HG02763 (cell line): ENCODE data around the gene XRCC3.

Experiments
- ATAC-seq: cut with Tn5 transposase; IDR thresholded peaks from one replicate; pipeline ENCODE4 v1.9.1; 2021; ENCODE audit warnings: mild to moderate bottlenecking, moderate library complexity; ENCODE audit not compliant: unreplicated experiment

The XRCC3 gene

DNA sequence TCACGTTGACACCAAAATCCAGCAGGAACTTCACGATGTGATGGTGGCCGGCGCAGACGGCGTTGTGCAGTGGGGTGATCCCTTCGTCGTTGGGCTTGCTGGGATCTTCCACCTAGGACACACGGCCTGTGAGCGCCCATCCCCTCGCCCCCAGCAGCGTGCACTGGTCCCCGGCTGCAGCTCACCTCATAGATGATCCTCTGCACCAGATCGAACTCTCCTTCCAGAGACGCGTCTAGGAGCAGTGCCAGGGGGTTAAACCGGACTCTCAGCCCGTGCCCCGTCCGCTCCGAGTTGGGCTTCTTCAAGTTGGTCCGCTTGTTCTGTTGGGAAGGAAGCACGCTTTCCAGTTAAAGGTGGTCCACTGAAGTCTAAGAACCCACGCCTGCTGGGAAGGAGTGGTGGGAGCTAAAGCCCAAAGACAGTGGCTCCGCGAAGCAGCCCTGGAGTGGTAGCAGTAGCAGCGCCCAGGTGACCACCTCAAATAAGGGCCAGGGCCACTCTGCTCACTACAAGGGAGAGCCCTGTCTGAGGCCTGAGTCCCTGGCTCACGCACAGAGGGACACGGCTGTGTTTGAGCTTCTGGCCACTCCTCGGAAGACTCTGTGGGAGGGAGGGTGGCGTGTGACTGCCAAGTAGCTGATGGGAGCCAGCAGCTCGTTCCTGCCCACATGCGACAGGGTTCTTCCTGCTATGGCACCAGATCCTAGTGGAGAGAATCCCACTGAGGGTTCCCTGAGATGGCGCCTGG is 23.6 kb upstream of the XRCC3 start:
- no peak for ATAC-seq

DNA sequence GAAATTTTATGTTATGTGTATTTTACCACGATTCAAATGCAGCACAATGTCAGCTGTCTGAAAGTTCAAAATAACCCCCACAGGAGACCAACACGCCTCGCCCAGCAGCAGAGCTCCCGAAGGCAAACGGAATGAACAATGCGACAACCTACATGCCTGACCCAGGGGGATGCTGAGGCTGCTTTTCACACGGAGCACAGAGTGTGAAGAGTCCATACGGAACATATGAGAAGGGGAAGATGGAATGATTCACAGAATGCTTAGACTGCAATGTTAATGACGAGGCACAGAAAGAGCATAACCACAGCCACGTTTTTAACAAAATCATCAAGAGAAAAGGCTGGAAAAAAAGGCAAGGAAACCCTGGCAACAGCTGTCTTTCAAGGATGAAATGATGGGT is 22.9 kb upstream of the XRCC3 start:
- ATAC-seq: no peak

DNA sequence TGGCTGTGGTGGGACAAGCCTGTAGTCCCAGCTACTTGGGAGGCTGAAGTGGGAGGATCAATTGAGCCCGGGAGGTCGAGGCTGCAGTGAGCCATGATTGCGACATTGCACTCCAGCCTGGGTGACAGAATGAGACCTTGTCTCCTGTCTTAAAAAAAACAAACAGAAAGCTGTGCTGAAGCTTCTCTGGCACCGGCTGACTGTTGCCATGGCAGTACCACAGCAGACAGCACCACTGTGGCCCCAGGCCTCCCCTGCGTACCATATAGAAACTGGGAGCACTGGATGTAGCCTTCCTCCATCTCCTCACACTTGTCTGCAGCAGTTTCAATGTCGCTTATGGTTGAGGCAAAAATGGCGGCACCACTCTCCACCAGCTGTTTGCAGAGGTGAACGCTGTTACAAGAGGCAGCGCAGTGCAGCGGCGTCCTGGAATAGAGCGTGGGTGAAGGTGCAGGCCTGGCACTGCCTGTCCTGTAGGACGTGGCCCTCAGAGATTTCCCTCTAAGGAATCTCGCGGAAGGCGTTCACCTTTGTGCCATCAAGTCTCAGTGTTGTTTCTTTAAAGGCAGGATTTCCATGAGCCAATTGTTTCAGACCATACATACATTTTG is 22.3 kb upstream of the XRCC3 start:
- ATAC-seq: no peak

DNA sequence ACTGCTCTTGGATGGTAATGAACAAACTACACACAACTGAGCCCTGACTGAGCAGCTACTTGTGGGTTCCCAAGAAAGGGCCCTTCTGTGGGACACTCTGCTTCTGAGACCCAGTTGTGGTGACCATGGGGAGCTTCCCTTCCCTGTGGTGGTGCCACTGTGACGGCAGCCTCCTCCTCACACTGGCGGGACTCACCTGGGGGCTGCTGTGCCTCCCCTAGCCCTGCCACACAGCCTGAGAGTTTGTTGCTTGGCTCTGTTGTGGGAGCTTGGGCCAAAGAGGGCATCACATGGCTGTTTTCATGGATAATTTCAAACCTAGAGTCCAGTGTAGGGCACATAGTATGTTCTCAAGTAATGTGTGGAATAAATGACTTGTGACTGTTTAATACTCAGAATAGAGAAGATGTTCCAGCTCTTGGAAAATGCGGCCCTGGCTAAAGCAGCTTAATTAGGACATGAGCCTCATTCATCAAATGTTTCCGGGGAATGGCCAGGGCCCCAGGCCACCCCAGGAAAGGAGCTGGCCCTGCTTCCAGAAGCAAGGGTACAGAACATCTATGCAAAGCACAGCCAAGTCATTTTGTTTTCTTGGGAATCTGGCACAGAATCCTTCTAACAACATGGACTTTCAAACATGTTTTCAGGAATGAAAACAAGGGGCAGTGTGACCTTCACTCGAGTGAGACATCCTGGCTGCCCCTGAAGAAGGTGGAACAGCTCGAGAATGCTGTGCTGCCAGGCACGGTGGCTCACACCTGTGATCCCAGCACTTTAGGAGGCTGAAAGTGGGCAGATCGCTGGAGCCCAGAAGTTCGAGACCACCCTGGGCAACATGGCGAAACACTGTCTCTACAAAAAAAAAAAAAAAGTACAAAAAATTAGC is 21.5 kb upstream of the XRCC3 start:
- ATAC-seq: no peak

DNA sequence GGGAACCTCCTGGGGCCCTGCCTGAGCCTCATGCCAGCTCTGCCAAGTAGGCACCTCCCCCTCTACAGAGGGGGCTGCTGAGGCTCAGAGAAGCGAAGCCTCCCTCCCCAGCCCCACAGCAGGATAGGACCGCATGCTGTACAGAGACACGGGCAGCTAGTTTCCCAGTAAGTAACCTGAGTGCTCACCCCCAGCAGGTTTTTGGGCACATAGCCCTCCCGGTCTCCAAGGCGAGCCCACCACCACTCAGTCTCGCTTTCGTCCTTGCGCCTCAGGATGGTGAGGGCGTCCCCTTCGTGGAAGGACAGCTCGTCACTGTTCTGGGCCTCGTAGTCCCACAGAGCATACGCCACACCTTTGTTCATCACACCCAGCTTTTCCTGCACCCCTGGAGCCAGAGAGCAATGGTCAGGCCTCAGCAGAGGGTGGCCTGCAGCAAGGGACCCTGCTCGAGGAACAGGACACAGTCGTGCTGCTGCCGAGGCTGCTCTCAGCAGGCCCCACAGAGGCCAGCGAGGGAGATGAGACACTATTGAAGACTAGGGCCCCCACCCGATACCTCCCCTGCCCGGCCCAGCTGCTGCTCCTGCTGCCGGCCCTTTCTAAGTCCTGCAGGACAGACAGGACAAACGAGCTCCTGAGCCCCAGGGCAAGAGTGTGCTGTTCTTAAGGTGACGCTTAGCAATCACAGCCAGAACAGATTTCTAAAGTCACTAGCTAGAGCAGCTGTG is 20.7 kb upstream of the XRCC3 start:
- no peak for ATAC-seq

DNA sequence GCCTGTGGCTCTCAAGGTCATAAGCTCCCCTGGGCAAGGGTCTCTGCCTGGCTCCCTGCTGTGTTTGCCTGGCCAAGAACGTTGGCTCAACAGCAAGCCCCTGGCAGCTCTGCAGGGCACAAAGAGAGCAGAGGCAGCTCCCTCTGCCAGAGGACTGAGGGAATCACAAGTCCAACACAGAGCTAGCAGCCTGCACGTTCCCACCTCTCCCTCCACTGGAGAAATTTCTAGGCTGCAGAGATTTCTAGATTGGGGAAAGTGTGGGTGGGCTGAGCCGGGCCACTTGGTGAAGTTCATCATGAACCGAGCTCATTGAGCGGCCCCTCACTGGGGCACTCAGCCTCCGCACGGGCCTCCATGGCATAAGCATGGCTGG is 20.2 kb upstream of the XRCC3 start:
- ATAC-seq: no peak

- no peak for ATAC-seq
Measured at GRCh38 chr14:103735022-103735421, 19.8 kb upstream of the XRCC3 start.

DNA sequence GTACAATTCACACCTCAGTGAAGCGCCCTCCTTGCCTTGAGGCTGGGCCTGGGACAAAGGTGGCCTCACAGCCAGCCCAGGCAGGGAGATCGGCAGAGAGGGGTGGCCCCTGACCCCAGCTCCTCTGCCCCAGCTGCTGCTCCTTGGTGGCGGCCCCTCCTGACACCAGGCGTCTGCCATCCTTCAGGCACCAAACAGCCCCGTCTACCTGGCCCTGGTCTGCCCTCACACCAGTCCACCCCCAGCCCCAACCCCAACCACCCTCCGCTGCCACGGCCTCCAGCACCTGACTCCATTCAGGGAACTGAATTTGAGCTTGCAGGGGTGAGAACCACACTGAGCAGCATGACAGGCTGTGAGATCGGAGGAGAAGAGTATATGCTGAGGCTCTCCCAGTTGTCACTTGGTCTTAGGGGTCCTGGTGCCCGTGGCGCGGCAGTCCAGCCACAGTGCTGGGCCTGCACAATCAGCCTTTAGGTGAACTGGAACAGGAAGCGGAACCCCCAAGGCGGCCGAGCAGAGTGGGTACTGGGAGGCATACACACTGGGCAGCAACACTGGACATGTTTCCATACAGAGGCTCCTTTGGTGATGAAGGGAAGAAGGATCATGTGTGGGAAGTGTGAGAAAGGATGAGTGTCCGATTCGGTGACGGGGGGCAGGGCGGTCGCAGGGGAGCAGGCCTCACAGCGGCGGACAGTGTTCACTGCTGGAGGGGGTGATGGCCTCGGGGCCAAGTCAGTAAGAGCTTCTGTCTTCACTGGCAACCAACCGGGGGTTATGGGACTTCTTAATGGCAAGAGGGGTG is 19.0 kb upstream of the XRCC3 start:
- no peak for ATAC-seq

DNA sequence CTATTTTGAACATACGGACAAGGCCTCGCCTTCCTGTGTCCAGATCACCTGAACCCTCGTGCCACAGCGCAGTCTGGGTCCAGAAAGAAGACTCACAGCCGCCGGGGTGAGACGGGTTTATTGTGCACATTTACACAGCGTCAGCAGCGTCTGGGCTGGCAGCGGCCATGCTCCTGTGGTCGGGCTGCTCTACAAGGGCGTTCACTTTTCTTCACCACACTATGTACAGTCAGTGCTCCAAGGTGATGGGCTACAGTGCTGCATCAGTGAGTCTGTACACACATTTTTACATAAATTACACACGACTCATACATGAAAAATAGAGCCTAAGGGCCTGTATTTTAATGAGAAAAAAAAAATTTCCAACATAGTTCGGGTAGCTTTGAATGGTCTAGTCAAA is 18.4 kb upstream of the XRCC3 start:
- ATAC-seq: no peak

DNA sequence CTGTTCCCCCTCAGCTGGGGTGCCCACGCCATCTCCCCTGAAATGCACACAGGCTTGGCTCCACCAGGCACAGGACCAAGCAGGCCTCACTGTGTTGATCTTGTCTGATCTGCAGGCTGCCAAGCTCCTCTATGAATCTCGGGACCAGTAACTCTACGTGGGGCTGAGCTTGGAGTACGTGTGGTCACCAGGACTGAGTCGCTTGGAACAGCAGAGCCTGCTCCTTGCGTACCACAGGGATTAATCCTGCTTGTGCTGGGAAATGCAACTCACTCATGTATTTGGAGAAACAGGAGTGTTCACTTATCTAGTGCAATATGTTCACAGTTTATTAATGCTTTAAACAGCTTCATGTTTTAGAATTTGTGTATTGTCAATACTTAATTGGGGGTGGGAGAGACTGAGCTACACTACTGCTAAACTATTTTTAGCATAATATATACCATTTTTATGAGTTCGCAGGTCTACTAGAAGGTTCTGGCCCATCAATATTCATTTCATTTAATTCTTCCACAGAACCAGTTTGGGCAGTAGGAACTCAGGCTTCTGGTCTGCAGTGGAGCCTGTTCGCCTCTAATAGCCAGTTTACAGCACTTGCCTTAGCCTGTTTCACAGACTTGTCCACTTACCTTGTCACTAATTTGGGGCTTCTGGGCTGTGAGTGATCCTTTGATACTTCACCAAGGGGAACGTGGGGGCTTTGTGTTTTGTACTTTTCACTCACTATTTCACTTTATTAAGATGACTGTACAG is 17.8 kb upstream of the XRCC3 start:
- no peak for ATAC-seq

DNA sequence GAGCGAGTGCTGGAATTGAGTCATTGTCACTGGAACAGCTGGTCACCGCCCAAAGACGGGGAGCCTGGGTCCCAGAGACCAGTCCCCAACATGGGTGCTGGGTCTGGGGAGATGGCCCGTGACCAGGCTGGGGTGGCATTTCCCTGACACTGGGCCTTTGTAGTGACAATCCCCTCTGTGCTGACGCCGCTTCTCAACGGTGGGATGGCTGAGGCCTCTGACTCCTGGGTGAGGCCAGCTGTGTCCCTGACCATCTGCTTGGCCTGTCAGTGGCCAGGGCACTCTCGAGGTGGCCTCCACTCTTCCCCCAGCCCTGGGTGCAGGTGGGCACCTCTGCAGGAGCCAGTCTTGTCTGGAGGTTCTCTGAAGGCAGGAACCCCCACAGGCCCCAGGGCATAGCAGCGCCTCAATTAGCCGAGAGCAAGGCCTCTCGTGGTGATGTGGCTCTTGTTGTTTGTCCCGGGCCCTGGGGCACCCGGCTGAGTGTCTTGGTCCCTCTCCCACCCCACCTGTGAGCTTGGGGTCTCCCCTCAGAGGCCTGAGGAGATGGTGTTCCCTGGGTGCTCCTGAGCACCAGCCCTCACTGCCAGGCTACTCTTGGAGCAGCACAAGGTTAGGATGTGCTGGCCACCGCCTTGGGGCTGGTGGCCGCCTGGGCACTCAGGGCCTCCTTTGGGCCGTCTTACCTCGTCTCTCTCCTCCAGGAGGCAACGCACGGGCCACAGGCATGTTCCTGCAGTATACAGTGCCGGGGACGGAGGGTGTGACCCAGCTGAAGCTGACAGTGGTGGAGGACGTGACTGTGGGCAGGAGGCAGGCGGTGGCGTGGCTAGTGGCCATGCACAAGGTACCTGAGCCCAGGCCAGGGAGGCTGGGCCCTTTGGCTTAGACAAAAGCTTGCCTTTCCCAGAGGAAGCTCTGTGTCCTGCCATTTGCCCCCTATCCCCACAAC is 16.9 kb upstream of the XRCC3 start:
- ATAC-seq: no peak

DNA sequence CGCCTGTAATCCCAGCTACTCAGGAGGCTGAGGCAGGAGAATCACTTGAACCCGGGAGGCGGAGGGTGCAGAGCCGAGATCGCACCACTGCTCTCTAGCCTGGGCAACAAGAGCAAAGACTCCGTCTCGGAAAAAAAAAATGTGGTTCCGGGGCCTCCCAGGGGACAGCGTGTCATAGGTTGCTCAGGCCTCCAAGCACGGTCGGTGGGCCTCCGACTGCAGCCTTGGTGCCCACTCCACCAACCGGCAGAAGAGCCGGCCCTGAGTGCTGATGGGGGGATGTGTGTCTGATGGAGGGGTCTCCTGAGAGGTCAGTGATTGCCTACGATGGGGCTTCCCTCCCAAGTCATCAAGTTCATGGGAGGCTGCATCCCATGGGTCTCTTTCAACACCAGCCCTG is 16.2 kb upstream of the XRCC3 start:
- ATAC-seq: no peak

GRCh38 chr14:103730490-103731035 is 15.3 kb upstream of the XRCC3 start:
- no peak for ATAC-seq

GRCh38 chr14:103729496-103730448 is 14.5 kb upstream of the XRCC3 start:
- ATAC-seq: no peak

DNA sequence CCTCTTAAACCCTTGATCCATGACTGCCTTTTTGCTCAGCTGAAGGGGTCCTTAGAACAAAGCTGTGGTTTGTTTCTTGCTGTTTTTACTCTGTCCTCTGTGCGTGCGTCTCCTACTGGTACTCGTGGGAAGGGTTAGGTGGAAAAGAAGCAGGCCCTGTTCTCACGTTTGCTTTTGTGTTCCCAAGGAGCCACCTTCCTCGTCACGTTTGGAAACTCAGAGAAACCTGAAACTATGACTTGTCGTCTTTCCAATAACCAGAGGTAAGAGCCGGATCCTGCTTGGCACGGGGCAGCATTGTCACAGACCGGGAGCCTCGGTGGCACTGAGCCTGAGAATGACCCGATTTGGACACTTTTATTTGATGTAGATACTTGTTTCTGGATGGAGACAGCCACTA is 13.5 kb upstream of the XRCC3 start:
- no peak for ATAC-seq

- no peak for ATAC-seq
Measured at GRCh38 chr14:103728141-103728540, 12.9 kb upstream of the XRCC3 start.

DNA sequence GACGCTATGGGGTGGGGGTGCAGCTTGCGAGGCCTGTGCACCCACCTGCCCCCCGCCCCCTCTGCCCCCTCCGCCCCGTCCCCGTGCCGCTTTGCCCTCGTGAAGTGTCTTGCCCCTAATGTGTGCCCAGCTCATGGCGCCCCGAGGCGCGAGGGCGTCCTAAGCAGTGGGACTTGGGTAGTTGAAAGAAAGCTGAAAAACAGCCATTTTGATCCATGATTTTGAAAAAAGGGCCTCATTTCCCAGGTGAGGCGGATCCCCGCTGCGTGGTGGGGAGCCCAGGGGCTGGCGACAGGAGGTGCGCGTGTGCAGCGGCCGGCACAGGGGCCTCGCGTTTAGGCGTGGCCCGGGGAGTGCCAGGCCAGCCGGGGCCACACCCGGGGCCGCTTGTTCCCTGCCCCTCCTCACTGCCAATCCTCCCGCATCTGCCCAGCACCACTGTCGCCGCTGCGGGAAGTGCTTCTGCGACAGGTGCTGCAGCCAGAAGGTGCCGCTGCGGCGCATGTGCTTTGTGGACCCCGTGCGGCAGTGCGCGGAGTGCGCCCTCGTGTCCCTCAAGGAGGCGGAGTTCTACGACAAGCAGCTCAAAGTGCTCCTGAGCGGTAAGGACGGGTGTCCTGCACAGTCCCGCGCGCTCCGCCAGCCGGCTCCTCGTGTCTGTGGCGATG is 12.2 kb upstream of the XRCC3 start:
- ATAC-seq: no peak
